Neural progenitor cell (in vitro differentiated cells): ENCODE measurements around the gene BTG3. TPM values are rescaled to one million over a fixed set of nuclear protein-coding genes. Genes with fewer than 3 reads are reported as not detected.

Source experiments
- DNase-seq: peaks from one replicate; pipeline ENCODE4 v3.0.0-alpha.2; 2016; ENCODE audit warnings: low spot score
- H2AFZ ChIP-seq: fragments of 200-600 bp; sonication (generic); replicated peaks from 2 replicates; pipeline ENCODE4 v1.6.1; 2016; ENCODE audit warnings: antibody characterized with exemption
- H3F3A ChIP-seq: fragments of 200-600 bp; sonication (generic); 2 replicates; pipeline ENCODE4 v1.6.1; 2016; ENCODE audit warnings: antibody characterized with exemption, low read depth
- H3K27ac ChIP-seq: fragments of 200-600 bp; sonication (generic); 2 replicates; pipeline ENCODE4 v1.5.1; 2016; ENCODE audit warnings: mild to moderate bottlenecking
- H3K27me3 ChIP-seq: fragments of 200-600 bp; sonication (generic); 2 replicates; pipeline ENCODE4 v1.6.1; 2016; ENCODE audit warnings: mild to moderate bottlenecking, moderate library complexity
- H3K36me3 ChIP-seq: fragments of 200-600 bp; sonication (generic); 2 replicates; pipeline ENCODE4 v1.5.1; 2016
- H3K4me1 ChIP-seq: fragments of 200-600 bp; sonication (generic); 2 replicates; pipeline ENCODE4 v1.6.1; 2016; ENCODE audit warnings: mixed run types
- H3K4me2 ChIP-seq: fragments of 200-600 bp; sonication (generic); 2 replicates; pipeline ENCODE4 v1.6.1; 2016
- H3K4me3 ChIP-seq: fragments of 200-600 bp; sonication (generic); 2 replicates; pipeline ENCODE4 v1.5.1; 2016
- H3K79me2 ChIP-seq: fragments of 200-600 bp; sonication (generic); 2 replicates; pipeline ENCODE4 v1.6.1; 2016; ENCODE audit warnings: low read depth
- H3K9ac ChIP-seq: fragments of 200-600 bp; sonication (generic); 2 replicates; pipeline ENCODE4 v1.6.1; 2016
- H3K9me3 ChIP-seq: fragments of 200-600 bp; sonication (generic); 2 replicates; pipeline ENCODE4 v1.5.1; 2016; ENCODE audit warnings: low read depth
- H4K20me1 ChIP-seq: fragments of 200-600 bp; sonication (generic); 2 replicates; pipeline ENCODE4 v1.6.1; 2016; ENCODE audit warnings: low read depth
- H3K27ac Mint-ChIP-seq: 3 replicates; pipeline ENCODE4 v1.8.0; 2021; ENCODE audit warnings: mixed read lengths
- H3K27me3 Mint-ChIP-seq: 2 replicates; pipeline ENCODE4 v1.8.0; 2022; ENCODE audit warnings: low read depth, mild to moderate bottlenecking, inconsistent platforms, moderate library complexity, mixed read lengths; ENCODE audit not compliant: insufficient read depth
- H3K36me3 Mint-ChIP-seq: 3 replicates; pipeline ENCODE4 v1.8.0; 2021; ENCODE audit warnings: mixed read lengths
- H3K4me1 Mint-ChIP-seq: 3 replicates; pipeline ENCODE4 v1.8.0; 2021; ENCODE audit warnings: mixed read lengths
- H3K4me3 Mint-ChIP-seq: 3 replicates; pipeline ENCODE4 v1.8.0; 2021; ENCODE audit warnings: mild to moderate bottlenecking, moderate library complexity, mixed read lengths
- H3K9me3 Mint-ChIP-seq: 3 replicates; pipeline ENCODE4 v1.8.0; 2020; ENCODE audit warnings: mixed read lengths
- CTCF ChIP-seq: fragments of 200-600 bp; sonication (generic); IDR thresholded peaks from 2 replicates; pipeline ENCODE4 v1.5.1; 2017; ENCODE audit warnings: antibody characterized with exemption, mild to moderate bottlenecking
- EZH2 ChIP-seq: fragments of 200-600 bp; sonication (generic); IDR thresholded peaks from 2 replicates; pipeline ENCODE4 v1.6.1; 2017; ENCODE audit warnings: antibody characterized with exemption, mild to moderate bottlenecking, moderate library complexity
- EZH2phosphoT487 ChIP-seq: fragments of 200-600 bp; sonication (generic); IDR thresholded peaks from 2 replicates; pipeline ENCODE4 v1.6.1; 2017; ENCODE audit warnings: antibody characterized with exemption
- total RNA-seq: library from RNA; depleted of rRNA; stranded (reverse); fragments of >200 nt; gene quantifications from 2 replicates; pipeline ENCODE4 v1.2.3, GENCODE V29; 2015; ENCODE audit warnings: low replicate concordance

BTG3 gene
- total RNA-seq, 1 donor from 2014 or later: 39.2 TPM

- Histone ChIP-seq H3K79me2 (peaks cover 75% of the 10 kb centered on the region), H3K27ac (no peak overlapping the region)
Measured at GRCh38 chr21:17572431-17572830, 40.3 kb downstream of the BTG3 start.

GRCh38 chr21:17570786-17571185 is 41.9 kb downstream of the BTG3 start:
- no peak overlapping the region for H3K4me3 Mint-ChIP-seq
- H3K4me1 Mint-ChIP-seq: peaks cover 3% of the 10 kb centered on the region
- H3K27ac Mint-ChIP-seq: no peak overlapping the region
- Histone ChIP-seq H3K27ac (no peak overlapping the region), H3K4me2 (no peak overlapping the region), H3K36me3 (peaks cover 22% of the 10 kb centered on the region), H3K79me2 (peaks cover 75% of the 10 kb centered on the region), H3K9ac (no peak overlapping the region), H4K20me1 (peaks cover 1% of the 10 kb centered on the region), H3F3A (no peaks in the 10 kb centered on the region), H3K4me3 (no peak overlapping the region), H3K9me3 (no peaks in the 10 kb centered on the region), H3K27me3 (no peaks in the 10 kb centered on the region), H3K4me1 (peaks cover 7% of the 10 kb centered on the region), H2AFZ (no peak overlapping the region)
- peaks cover 2% of the 10 kb centered on the region for H3K27me3 Mint-ChIP-seq
- TF ChIP-seq EZH2phosphoT487: no peak
- TF ChIP-seq EZH2: no peak
- no peak for TF ChIP-seq CTCF
- H3K36me3 Mint-ChIP-seq: peaks cover 18% of the 10 kb centered on the region
- H3K9me3 Mint-ChIP-seq: no peaks in the 10 kb centered on the region
- DNase-seq: no peak

More at GRCh38 chr21:17572431-17572830, 40.3 kb downstream of the BTG3 start:
- no peak for DNase-seq
- Mint-ChIP-seq H3K36me3 (peaks cover 12% of the 10 kb centered on the region), H3K4me3 (no peak overlapping the region), H3K4me1 (peaks cover 3% of the 10 kb centered on the region), H3K9me3 (no peaks in the 10 kb centered on the region), H3K27ac (no peak overlapping the region), H3K27me3 (peaks cover 2% of the 10 kb centered on the region)
- peaks cover 15% of the 10 kb centered on the region for H3K36me3 ChIP-seq
- H3K27me3 ChIP-seq: no peaks in the 10 kb centered on the region
- H3K4me3 ChIP-seq: no peak overlapping the region
- no peak overlapping the region for H2AFZ ChIP-seq
- peaks cover 7% of the 10 kb centered on the region for H3K4me1 ChIP-seq
- no peaks in the 10 kb centered on the region for H3F3A ChIP-seq
- H4K20me1 ChIP-seq: peaks cover 10% of the 10 kb centered on the region
- no peak overlapping the region for H3K4me2 ChIP-seq
- TF ChIP-seq EZH2phosphoT487: no peak
- TF ChIP-seq CTCF: no peak
- no peak for TF ChIP-seq EZH2
- H3K9ac ChIP-seq: no peak overlapping the region
- no peaks in the 10 kb centered on the region for H3K9me3 ChIP-seq

DNA sequence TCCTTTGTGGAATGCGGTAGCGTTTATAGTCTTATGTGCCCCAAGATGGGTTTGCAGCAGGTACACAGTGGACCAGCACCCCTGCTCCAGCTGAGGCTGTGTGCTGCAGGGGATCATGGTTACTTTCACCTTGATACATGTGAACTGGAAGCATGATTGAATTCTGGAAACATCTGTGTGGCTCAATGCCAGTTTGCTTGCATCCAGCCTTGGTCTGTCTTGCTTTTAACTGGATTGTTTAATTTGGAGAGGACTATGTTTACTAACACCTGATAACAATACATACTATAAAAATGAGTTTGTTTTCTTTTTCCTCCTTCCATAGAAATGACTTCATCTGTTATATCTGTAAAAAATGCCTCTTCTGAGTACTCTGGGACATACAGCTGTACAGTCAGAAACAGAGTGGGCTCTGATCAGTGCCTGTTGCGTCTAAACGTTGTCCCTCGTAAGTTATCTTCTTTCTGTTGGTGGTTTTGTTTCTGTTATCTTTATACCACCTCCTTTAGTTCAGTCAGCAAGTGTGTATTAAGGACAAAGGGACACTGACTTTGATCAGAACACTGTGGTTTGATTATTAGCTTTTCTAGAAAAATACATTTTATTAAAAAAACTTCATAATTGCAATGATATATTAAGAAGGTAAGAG is 52.2 kb downstream of the BTG3 start:
- no peak for DNase-seq
- Mint-ChIP-seq H3K4me1 (no peaks in the 10 kb centered on the region), H3K27ac (no peak overlapping the region), H3K36me3 (peaks cover 71% of the 10 kb centered on the region), H3K27me3 (no peaks in the 10 kb centered on the region), H3K4me3 (no peak overlapping the region), H3K9me3 (no peaks in the 10 kb centered on the region)
- Histone ChIP-seq H3K79me2 (peaks cover 70% of the 10 kb centered on the region), H3K4me1 (no peaks in the 10 kb centered on the region), H3K4me2 (no peak overlapping the region), H4K20me1 (peaks cover 11% of the 10 kb centered on the region), H3K9me3 (no peaks in the 10 kb centered on the region), H3K9ac (no peak overlapping the region), H2AFZ (no peak overlapping the region), H3K4me3 (no peak overlapping the region), H3K36me3 (peaks cover 18% of the 10 kb centered on the region), H3F3A (no peaks in the 10 kb centered on the region), H3K27me3 (no peaks in the 10 kb centered on the region), H3K27ac (no peak overlapping the region)
- TF ChIP-seq CTCF (no peak), EZH2 (no peak), EZH2phosphoT487 (no peak)
